Parathyroid adenoma (tissue), 2 donors: ENCODE data around the gene DOCK3.
"Not testable (repeated sequence)": the region's sequence is repeated elsewhere in the genome, so short reads cannot be mapped to it uniquely, and the experiment has no call there.

Source experiments
- H2AFZ ChIP-seq: fragments of 300-600 bp; sonication (generic); one replicate; pipeline ENCODE4 v1.7.0; 2017; ENCODE audit warnings: antibody characterized with exemption, mild to moderate bottlenecking
- H3K27ac ChIP-seq: fragments of 300-600 bp; sonication (generic); one replicate; pipeline ENCODE4 v1.7.0; 2017
- H3K27me3 ChIP-seq: fragments of 300-600 bp; sonication (generic); one replicate; pipeline ENCODE4 v1.7.0; 2017; ENCODE audit warnings: low read length; ENCODE audit not compliant: control insufficient read depth, insufficient read depth
- H3K36me3 ChIP-seq: fragments of 300-600 bp; sonication (generic); one replicate; pipeline ENCODE4 v1.7.0; 2017; ENCODE audit warnings: low read length; ENCODE audit not compliant: control insufficient read depth, insufficient read depth
- H3K4me1 ChIP-seq: fragments of 300-600 bp; sonication (generic); one replicate; pipeline ENCODE4 v1.7.0; 2017; ENCODE audit warnings: control low read depth
- H3K4me2 ChIP-seq: fragments of 300-600 bp; sonication (generic); one replicate; pipeline ENCODE4 v1.7.0; 2017; ENCODE audit warnings: low read length
- H3K4me3 ChIP-seq: fragments of 300-600 bp; sonication (generic); one replicate; pipeline ENCODE4 v1.7.0; 2017; ENCODE audit warnings: low read depth, low read length
- H3K79me2 ChIP-seq: fragments of 300-600 bp; sonication (generic); one replicate; pipeline ENCODE4 v1.7.0; 2017; ENCODE audit warnings: control low read depth
- H3K9ac ChIP-seq: fragments of 300-600 bp; sonication (generic); one replicate; pipeline ENCODE4 v1.7.0; 2017; ENCODE audit warnings: mild to moderate bottlenecking
- H3K9me3 ChIP-seq: fragments of 300-600 bp; sonication (generic); one replicate; pipeline ENCODE4 v1.7.0; 2017; ENCODE audit warnings: low read length; ENCODE audit not compliant: control insufficient read depth
- TF ChIP-seq, protein P1 (sequence below): fragments of 300-600 bp; sonication (generic); IDR thresholded peaks from one replicate; pipeline ENCODE4 v1.7.0; 2017; ENCODE audit warnings: antibody characterized with exemption, mild to moderate bottlenecking
- donor health status: primary hyperparathyroidism.

DOCK3 gene

DNA sequence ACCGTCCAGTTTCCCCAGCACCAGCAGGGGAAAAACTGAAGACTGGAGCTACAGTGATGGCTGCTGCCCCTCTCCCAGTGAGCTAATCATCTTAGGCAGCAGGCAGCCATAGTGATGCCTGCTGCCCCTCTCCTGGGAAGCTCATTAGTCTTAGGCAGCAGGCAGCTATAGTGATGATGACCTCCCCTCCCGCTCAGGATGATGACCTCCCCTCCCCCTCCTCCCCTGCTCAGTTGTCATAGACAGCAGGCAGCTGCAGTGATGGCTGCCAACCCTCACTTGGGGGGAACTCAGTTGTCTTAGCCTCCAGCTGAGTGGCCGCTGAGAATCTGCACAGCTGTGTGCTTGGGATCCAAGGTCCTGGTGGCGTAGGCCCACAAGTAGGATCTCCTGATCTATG lies 629.5 kb downstream of the DOCK3 start:
- no peaks in the 10 kb centered on the region for H3K79me2 ChIP-seq
- no peak overlapping the region for H3K4me3 ChIP-seq
- TF ChIP-seq, protein P1, sequence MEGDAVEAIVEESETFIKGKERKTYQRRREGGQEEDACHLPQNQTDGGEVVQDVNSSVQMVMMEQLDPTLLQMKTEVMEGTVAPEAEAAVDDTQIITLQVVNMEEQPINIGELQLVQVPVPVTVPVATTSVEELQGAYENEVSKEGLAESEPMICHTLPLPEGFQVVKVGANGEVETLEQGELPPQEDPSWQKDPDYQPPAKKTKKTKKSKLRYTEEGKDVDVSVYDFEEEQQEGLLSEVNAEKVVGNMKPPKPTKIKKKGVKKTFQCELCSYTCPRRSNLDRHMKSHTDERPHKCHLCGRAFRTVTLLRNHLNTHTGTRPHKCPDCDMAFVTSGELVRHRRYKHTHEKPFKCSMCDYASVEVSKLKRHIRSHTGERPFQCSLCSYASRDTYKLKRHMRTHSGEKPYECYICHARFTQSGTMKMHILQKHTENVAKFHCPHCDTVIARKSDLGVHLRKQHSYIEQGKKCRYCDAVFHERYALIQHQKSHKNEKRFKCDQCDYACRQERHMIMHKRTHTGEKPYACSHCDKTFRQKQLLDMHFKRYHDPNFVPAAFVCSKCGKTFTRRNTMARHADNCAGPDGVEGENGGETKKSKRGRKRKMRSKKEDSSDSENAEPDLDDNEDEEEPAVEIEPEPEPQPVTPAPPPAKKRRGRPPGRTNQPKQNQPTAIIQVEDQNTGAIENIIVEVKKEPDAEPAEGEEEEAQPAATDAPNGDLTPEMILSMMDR = no peak
- no peak overlapping the region for H3K27ac ChIP-seq
- H3K9me3 ChIP-seq = no peaks in the 10 kb centered on the region
- no peaks in the 10 kb centered on the region for H3K36me3 ChIP-seq
- H3K4me1 ChIP-seq = no peaks in the 10 kb centered on the region
- H3K4me2 ChIP-seq = no peak overlapping the region
- H3K9ac ChIP-seq = no peak overlapping the region
- no peaks in the 10 kb centered on the region for H3K27me3 ChIP-seq
- H2AFZ ChIP-seq = no peak overlapping the region

DNA sequence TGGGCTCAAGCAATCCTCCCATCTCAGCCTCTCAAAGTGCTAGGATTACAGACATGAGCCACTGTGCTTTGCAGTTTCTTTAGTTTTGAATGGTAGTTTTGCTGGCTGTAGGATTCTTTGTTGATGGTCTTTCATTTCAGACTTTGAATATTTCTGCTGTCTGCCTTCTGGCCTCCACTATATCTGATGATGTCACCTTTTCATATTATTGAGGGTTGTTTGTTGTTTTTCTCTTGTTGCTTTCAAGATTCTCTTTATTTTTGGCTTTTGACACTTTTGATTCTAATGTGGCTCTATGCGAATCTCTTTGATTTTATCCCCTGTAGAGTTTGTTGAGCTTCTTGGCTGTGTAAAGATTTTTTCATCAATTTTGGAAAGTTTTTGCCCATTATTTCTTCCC lies 631.4 kb downstream of the DOCK3 start:
- Histone ChIP-seq H3K36me3 (no peaks in the 10 kb centered on the region), H3K4me1 (no peaks in the 10 kb centered on the region), H3K4me3 (no peak overlapping the region), H3K4me2 (no peak overlapping the region), H3K9ac (no peak overlapping the region), H3K9me3 (no peaks in the 10 kb centered on the region), H3K27ac (no peak overlapping the region), H3K27me3 (no peaks in the 10 kb centered on the region), H2AFZ (no peak overlapping the region), H3K79me2 (no peaks in the 10 kb centered on the region)
- TF ChIP-seq, protein P1 = no peak

DNA sequence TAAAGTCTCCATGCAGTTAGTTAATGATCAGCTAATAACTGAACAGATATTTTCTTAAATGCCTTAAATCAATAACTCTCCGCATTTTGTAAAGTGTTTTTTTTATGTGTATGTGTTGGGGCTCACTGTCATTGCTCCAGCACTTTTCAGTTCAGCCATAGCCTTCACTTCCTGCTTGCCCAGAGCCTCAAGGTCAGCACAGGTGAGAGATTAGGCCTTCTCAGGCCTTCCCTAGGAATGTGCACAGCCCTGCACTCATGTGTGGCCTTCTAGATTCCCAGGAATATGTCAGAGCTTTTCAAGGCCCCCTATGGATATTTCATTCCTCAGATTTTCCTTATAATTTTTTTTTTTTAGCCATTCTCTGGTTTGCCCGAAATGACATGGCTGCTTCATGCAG lies 632.7 kb downstream of the DOCK3 start:
- no peaks in the 10 kb centered on the region for H3K79me2 ChIP-seq
- H3K9me3 ChIP-seq = no peaks in the 10 kb centered on the region
- H3K36me3 ChIP-seq = no peaks in the 10 kb centered on the region
- TF ChIP-seq, protein P1 = no peak
- no peaks in the 10 kb centered on the region for H3K4me1 ChIP-seq
- H3K27ac ChIP-seq = no peak overlapping the region
- H3K4me2 ChIP-seq = no peak overlapping the region
- no peaks in the 10 kb centered on the region for H3K27me3 ChIP-seq
- no peak overlapping the region for H3K4me3 ChIP-seq
- no peak overlapping the region for H2AFZ ChIP-seq
- no peak overlapping the region for H3K9ac ChIP-seq

DNA sequence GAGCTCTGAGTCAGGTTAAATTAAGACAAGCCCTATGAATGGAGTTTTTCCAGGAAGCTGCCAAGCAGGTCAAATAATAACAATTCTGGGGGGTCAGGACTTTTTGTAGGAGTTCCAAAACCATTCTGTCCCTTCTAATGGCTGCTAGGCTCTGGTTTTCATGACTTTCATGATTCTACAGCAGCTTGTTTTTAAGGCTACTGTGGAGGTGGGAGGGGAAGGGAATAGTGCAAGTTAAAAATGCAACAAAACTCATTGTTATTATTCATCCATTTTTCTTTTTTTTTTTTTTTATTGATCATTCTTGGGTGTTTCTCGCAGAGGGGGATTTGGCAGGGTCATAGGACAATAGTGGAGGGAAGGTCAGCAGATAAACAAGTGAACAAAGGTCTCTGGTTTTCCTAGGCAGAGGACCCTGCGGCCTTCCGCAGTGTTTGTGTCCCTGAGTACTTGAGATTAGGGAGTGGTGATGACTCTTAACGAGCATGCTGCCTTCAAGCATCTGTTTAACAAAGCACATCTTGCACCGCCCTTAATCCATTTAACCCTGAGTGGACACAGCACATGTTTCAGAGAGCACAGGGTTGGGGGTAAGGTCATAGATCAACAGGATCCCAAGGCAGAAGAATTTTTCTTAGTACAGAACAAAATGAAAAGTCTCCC lies 633.3 kb downstream of the DOCK3 start:
- H3K27me3 ChIP-seq, H3K4me1 ChIP-seq, H3K27ac ChIP-seq, H3K36me3 ChIP-seq, H3K9ac ChIP-seq, H3K4me3 ChIP-seq, H3K4me2 ChIP-seq, H3K9me3 ChIP-seq, H2AFZ ChIP-seq, H3K79me2 ChIP-seq: not testable (repeated sequence)

DNA sequence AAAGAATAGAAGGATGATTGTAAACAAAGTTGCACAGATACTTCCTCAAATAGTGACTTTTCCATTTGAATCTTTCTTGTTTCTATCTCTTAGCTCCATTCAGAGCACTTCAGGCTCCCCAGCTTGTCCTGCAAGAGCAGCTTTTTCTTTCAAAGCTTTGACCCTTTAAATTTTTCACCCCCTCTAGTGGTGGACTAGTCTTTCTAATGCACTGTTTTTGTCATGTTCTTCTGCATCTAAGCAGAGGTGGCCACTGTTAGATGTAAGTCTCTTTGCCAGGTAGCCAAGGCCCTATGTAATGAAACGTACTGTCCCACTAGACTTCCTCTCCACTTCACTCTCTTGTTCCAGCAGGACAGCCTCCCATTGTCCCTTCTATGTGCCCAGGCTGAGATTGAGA lies 636.3 kb downstream of the DOCK3 start:
- TF ChIP-seq, protein P1 = no peak
- Histone ChIP-seq H3K36me3 (no peaks in the 10 kb centered on the region), H2AFZ (no peak overlapping the region), H3K9ac (no peak overlapping the region), H3K4me3 (no peak overlapping the region), H3K9me3 (no peaks in the 10 kb centered on the region), H3K27ac (no peak overlapping the region), H3K4me1 (no peaks in the 10 kb centered on the region), H3K27me3 (no peaks in the 10 kb centered on the region), H3K79me2 (no peaks in the 10 kb centered on the region), H3K4me2 (no peak overlapping the region)
